K562 (cell line): ENCODE data around the gene AMDHD1. TPM values are rescaled to one million over a fixed set of nuclear protein-coding genes. Genes with fewer than 3 reads are reported as not detected.

Experiments used
- ATAC-seq: fragments of 200-7000 bp; cut with Tn5 transposase; 3 replicates; pipeline ENCODE4 v1.9.1; 2020; ENCODE audit warnings: moderate library complexity
- BruUV-seq: library from RNA; stranded (reverse); fragments of 400-500 nt; replicated peaks from 2 replicates; lab custom pipeline; 2021; lab: Mats Ljungman, UMichigan
- CTCF ChIA-PET: fragments of 300-600 bp; formaldehyde crosslinking; extraction: SDS; loops from one replicate; lab custom pipeline; 2021; ENCODE audit warnings: low intra/inter-chr PET ratio; lab: Yijun Ruan, JAX
- POLR2A ChIA-PET: fragments of 300-600, 350-650 bp; sonication (Branson Sonifier 250); formaldehyde crosslinking; extraction: SDS; loops from one replicate; lab custom pipeline; 2021; ENCODE audit warnings: antibody characterized with exemption, inconsistent platforms; lab: Yijun Ruan, JAX
- DNase-seq, 4 experiments: peaks; one replicate each; pipeline versions ENCODE4 v3.0.0 to v3.0.0-alpha.2; 2011 to 2018; ENCODE audit warnings: low spot score in 3 of 4, mixed read lengths in 3 of 4; ENCODE audit errors: extremely low read depth in 1 of 4
- FAIRE-seq: peaks from 2 replicates; lab custom pipeline; 2011; peaks lifted over from hg19 to GRCh38; lab: Jason Lieb, UNC
- H2AFZ ChIP-seq: 2 replicates; pipeline ENCODE4 v1.6.0; 2011; ENCODE audit warnings: low read depth, low read length, control low read depth, inconsistent platforms
- H3K27ac ChIP-seq: fragments of 200-600 bp; 3 replicates; pipeline ENCODE4 v1.8.0; 2011; ENCODE audit warnings: low read depth, mild to moderate bottlenecking, control low read depth, inconsistent platforms, low read length, moderate library complexity, mixed read lengths; ENCODE audit errors: extremely low read depth
- H3K27me3 ChIP-seq, 2 experiments: fragments of 300-600 bp in 1 of 2; 2 replicates in 1 of 2; 3 replicates in 1 of 2; pipeline versions ENCODE4 v1.6.0 to v1.8.0; 2011; ENCODE audit warnings: inconsistent platforms in 2 of 2, low read length in 2 of 2, mild to moderate bottlenecking in 1 of 2, mixed read lengths in 1 of 2, moderate library complexity in 1 of 2; ENCODE audit not compliant: control insufficient read depth in 2 of 2, insufficient read depth in 2 of 2
- H3K36me3 ChIP-seq: fragments of 300-600 bp; 3 replicates; pipeline ENCODE4 v1.8.0; 2011; ENCODE audit warnings: mild to moderate bottlenecking, low read length, inconsistent platforms; ENCODE audit not compliant: control insufficient read depth, insufficient read depth
- H3K4me1 ChIP-seq, 2 experiments: fragments of 200-600 bp in 1 of 2; replicated peaks in 1 of 2; 2 replicates in 1 of 2; 3 replicates in 1 of 2; pipeline versions ENCODE4 v1.5.1 to v1.8.0; 2011; ENCODE audit warnings: inconsistent platforms in 2 of 2, low read length in 2 of 2, mild to moderate bottlenecking in 1 of 2, mixed read lengths in 1 of 2, moderate library complexity in 1 of 2; ENCODE audit not compliant: control insufficient read depth in 2 of 2, insufficient read depth in 2 of 2
- H3K4me2 ChIP-seq: 2 replicates; pipeline ENCODE4 v1.6.1; 2011; ENCODE audit warnings: low read length, control low read depth, inconsistent platforms, mixed read lengths; ENCODE audit not compliant: insufficient read depth
- H3K4me3 ChIP-seq: fragments of 200-600 bp; sonication (generic), shearing (Covaris generic); 2 replicates; pipeline ENCODE4 v1.5.1; 2016; ENCODE audit warnings: control low read depth, inconsistent platforms
- H3K79me2 ChIP-seq: fragments of 200-600 bp; 3 replicates; pipeline ENCODE4 v1.8.0; 2011; ENCODE audit warnings: low read length, inconsistent platforms; ENCODE audit not compliant: control insufficient read depth, insufficient read depth
- H3K9ac ChIP-seq, 2 experiments: 2 replicates each; pipeline versions ENCODE4 v1.6.0 to v1.6.1; 2011; ENCODE audit warnings: low read depth in 2 of 2, low read length in 2 of 2, control low read depth in 1 of 2, inconsistent platforms in 1 of 2, mild to moderate bottlenecking in 1 of 2, mixed read lengths in 1 of 2; ENCODE audit not compliant: insufficient read depth in 1 of 2
- H3K9me1 ChIP-seq: one replicate; pipeline ENCODE4 v1.6.0; 2011; ENCODE audit warnings: inconsistent platforms, mild to moderate bottlenecking, low read length, moderate library complexity; ENCODE audit not compliant: control insufficient read depth, insufficient read depth
- H3K9me3 ChIP-seq: replicated peaks from 2 replicates; pipeline ENCODE4 v1.5.1; 2011; ENCODE audit warnings: low read depth, low read length, inconsistent platforms; ENCODE audit not compliant: control insufficient read depth, insufficient read depth
- H4K20me1 ChIP-seq: replicated peaks from 2 replicates; pipeline ENCODE4 v1.6.1; 2011; ENCODE audit warnings: low read length, inconsistent platforms, mixed read lengths; ENCODE audit not compliant: control insufficient read depth, insufficient read depth
- GABPA ChIP-seq: fragments of 200-800 bp; sonication (Bioruptor generic); conservative IDR thresholded peaks from 2 replicates; pipeline ENCODE4 v1.6.1; 2016; ENCODE audit warnings: low read depth, missing genetic modification characterization, missing compliant biosample characterization
- KAT8 ChIP-seq: fragments of 450-650 bp; IDR thresholded peaks from 2 replicates; pipeline ENCODE4 v1.6.1; 2016; ENCODE audit warnings: low read depth, mild to moderate bottlenecking
- TFE3 ChIP-seq: fragments of 450-650 bp; formaldehyde crosslinking; IDR thresholded peaks from 2 replicates; pipeline ENCODE4 v1.4.0; 2020; ENCODE audit warnings: mild to moderate bottlenecking, mixed read lengths
- VEZF1 ChIP-seq: fragments of 200-800 bp; sonication (Bioruptor generic); IDR thresholded peaks from 2 replicates; pipeline ENCODE4 v1.6.1; 2017; ENCODE audit warnings: missing genetic modification characterization, missing compliant biosample characterization
- ZC3H4 ChIP-seq: sonication (generic); formaldehyde crosslinking; IDR thresholded peaks from 2 replicates; pipeline ENCODE4 v1.9.0; 2021; ENCODE audit warnings: missing genetic modification reagents, borderline replicate concordance
- WGBS: fragments of 100-300 bp; shearing (Covaris generic); methylation state at CpG from one replicate; pipeline ENCODE4 v1.1.6; 2016; ENCODE audit warnings: low coverage, mixed read lengths; ENCODE audit not compliant: insufficient coverage; ENCODE audit errors: missing lambda C conversion rate; 5-methylcytosine and 5-hydroxymethylcytosine counted together
- in situ Hi-C: fragments of 300-500 bp; cut with MboI; formaldehyde crosslinking; loops from 4 replicates; pipeline ENCODE4 v1.15.0; 2018; ENCODE audit warnings: inconsistent platforms, mixed read lengths
- intact Hi-C: fragments of 100-400 bp; cut with micrococcal nuclease; formaldehyde crosslinking; loops from 2 replicates; pipeline ENCODE4 v1.14.2; 2022
- polyA plus RNA-seq, 8 experiments: library from polyadenylated mRNA; depleted of rRNA in 4 of 8; stranded (reverse) in 5 of 8; unstranded in 3 of 8; fragments of >200 nt; fragmentation: Nextera tagmentation in 2 of 8; fragmentation: Illumina TruSeq in 1 of 8; extraction: Ambion mirVana in 2 of 8; extraction: Trizol in 1 of 8; gene quantifications; 2 replicates each; pipeline versions ENCODE4 v1.2.1 to v1.2.3, GENCODE V29; 2011 to 2014; ENCODE audit warnings: inconsistent platforms in 1 of 8, missing spikeins in 1 of 8
- total RNA-seq, 7 experiments: library from RNA; depleted of rRNA in 6 of 7; stranded (reverse); fragments of >200 nt in 6 of 7; fragmentation: Illumina TruSeq in 2 of 7; extraction: Trizol in 2 of 7; gene quantifications; 2 replicates each; pipeline versions ENCODE4 v1.2.1 to v1.2.3, GENCODE V29; 2011 to 2021; ENCODE audit warnings: low replicate concordance in 1 of 7
- TF ChIP-seq, protein P1 (sequence below), 3 experiments: fragments of 200-800 bp in 1 of 3; fragments of 250-450 bp in 1 of 3; fragments of 450-650 bp in 1 of 3; sonication (Bioruptor Pico) in 1 of 3; sonication (Bioruptor generic) in 1 of 3; formaldehyde crosslinking in 1 of 3; IDR thresholded peaks; 2 replicates each; pipeline versions ENCODE4 v1.6.1 to v1.8.0; 2016 to 2022; ENCODE audit warnings: mild to moderate bottlenecking in 2 of 3, missing genetic modification characterization in 2 of 3, missing compliant biosample characterization in 1 of 3, moderate library complexity in 1 of 3
- TF ChIP-seq, protein P2 (sequence below): fragments of 450-650 bp; IDR thresholded peaks from 2 replicates; pipeline ENCODE4 v1.6.1; 2018; ENCODE audit not compliant: partially characterized antibody

The AMDHD1 gene
- total and polyA plus RNA-seq, 9 of the 15 experiments (the other 6 are each of a cell fraction or from before 2014, with no cell fraction given) = not detected

DNA sequence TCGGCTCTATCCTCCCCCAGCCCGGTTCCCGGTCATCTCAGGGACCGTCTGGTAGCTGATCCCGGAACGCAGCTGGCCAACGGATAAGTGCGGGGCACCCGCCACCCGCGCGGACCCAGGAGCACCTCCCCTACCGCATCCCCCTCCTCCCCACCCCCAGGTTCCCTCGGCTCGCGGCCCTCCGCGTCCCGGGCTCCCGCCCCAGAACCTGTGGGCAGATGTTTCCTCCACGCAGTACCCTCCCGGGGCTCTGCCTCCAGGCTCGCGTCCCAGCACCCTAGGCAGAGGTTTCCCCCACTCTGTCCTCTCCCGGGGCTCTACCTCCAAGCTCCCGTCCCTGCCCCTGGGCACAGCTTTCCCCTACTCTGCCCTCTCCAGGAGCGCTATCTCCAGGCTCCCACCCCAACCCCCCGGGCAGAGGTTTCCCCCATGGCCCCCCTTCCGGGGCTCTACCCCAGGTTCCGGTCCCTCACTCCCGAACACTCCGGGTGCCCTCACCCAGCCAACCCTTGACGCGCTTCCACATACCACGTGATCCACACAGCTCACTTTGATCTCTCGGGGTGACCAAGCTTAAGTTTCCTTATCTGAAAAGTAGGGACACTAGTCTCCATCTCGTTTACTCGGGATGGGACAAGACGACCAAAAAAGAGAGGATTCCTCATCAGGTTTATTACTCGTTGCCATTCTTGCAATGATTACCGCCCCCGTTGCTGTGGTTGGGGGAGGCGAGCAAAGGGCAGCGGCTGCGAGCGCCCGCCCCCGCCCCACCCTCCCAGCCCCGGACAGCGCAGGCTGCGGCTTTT lies 404 bp upstream of the AMDHD1 start, which contains the start of gene CCDC38:
Gene CCDC38 (minus strand): TSS at position 91 of the 806 bp plus-strand sequence. CDS start 6,105 bp downstream, outside the sequence.
- Histone ChIP-seq H3K27ac (no peak within 1 kb of the TSS), H3K79me2 (no peaks in the 10 kb centered on the region), H4K20me1 (no peaks in the 10 kb centered on the region), H3K36me3 (no peaks in the 10 kb centered on the region), H3K4me1 (peaks cover 0 to 10% of the 10 kb centered on the region in 2 experiments; a peak in 2 of 5 replicates), H3K9me3 (no peaks in the 10 kb centered on the region), H3K4me3 (no peak within 1 kb of the TSS), H3K9ac (no peak within 1 kb of the TSS), H2AFZ (no peak within 1 kb of the TSS), H3K27me3 (peaks cover 3 to 14% of the 10 kb centered on the region in 2 experiments; a peak in 3 of 5 replicates), H3K4me2 (no peak within 1 kb of the TSS), H3K9me1 (no peaks in the 10 kb centered on the region)
- CTCF ChIA-PET = no interaction called here
- ATAC-seq (no peak), DNase-seq (peak in 2 of 4 experiments; percentile 14 to 15), FAIRE-seq (no peak)
- WGBS = 13% methylated on average over 21 of the region's 51 CpGs
- BruUV-seq = no TSS peak
- in situ Hi-C loops = no loop called here
- POLR2A ChIA-PET = no interaction called here
- intact Hi-C loops = no loop called here
- TF ChIP-seq KAT8 = no peak
- TF ChIP-seq, protein P1, sequence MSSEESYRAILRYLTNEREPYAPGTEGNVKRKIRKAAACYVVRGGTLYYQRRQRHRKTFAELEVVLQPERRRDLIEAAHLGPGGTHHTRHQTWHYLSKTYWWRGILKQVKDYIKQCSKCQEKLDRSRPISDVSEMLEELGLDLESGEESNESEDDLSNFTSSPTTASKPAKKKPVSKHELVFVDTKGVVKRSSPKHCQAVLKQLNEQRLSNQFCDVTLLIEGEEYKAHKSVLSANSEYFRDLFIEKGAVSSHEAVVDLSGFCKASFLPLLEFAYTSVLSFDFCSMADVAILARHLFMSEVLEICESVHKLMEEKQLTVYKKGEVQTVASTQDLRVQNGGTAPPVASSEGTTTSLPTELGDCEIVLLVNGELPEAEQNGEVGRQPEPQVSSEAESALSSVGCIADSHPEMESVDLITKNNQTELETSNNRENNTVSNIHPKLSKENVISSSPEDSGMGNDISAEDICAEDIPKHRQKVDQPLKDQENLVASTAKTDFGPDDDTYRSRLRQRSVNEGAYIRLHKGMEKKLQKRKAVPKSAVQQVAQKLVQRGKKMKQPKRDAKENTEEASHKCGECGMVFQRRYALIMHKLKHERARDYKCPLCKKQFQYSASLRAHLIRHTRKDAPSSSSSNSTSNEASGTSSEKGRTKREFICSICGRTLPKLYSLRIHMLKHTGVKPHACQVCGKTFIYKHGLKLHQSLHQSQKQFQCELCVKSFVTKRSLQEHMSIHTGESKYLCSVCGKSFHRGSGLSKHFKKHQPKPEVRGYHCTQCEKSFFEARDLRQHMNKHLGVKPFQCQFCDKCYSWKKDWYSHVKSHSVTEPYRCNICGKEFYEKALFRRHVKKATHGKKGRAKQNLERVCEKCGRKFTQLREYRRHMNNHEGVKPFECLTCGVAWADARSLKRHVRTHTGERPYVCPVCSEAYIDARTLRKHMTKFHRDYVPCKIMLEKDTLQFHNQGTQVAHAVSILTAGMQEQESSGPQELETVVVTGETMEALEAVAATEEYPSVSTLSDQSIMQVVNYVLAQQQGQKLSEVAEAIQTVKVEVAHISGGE (CRISPR knock-in tag; IDR thresholded peaks at IDR 0.05) = peak in 1 of 3 experiments; percentile 65; a peak in 1 of 6 replicates
- TF ChIP-seq VEZF1 = peak; percentile 51
- TF ChIP-seq ZC3H4 (CRISPR knock-in tag) = no peak
- TF ChIP-seq, protein P2, sequence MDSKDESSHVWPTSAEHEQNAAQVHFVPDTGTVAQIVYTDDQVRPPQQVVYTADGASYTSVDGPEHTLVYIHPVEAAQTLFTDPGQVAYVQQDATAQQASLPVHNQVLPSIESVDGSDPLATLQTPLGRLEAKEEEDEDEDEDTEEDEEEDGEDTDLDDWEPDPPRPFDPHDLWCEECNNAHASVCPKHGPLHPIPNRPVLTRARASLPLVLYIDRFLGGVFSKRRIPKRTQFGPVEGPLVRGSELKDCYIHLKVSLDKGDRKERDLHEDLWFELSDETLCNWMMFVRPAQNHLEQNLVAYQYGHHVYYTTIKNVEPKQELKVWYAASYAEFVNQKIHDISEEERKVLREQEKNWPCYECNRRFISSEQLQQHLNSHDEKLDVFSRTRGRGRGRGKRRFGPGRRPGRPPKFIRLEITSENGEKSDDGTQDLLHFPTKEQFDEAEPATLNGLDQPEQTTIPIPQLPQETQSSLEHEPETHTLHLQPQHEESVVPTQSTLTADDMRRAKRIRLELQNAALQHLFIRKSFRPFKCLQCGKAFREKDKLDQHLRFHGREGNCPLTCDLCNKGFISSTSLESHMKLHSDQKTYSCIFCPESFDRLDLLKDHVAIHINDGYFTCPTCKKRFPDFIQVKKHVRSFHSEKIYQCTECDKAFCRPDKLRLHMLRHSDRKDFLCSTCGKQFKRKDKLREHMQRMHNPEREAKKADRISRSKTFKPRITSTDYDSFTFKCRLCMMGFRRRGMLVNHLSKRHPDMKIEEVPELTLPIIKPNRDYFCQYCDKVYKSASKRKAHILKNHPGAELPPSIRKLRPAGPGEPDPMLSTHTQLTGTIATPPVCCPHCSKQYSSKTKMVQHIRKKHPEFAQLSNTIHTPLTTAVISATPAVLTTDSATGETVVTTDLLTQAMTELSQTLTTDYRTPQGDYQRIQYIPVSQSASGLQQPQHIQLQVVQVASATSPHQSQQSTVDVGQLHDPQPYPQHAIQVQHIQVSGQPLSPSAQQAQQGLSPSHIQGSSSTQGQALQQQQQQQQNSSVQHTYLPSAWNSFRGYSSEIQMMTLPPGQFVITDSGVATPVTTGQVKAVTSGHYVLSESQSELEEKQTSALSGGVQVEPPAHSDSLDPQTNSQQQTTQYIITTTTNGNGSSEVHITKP = no peak
- peak; percentile 81 for TF ChIP-seq TFE3
- peak; percentile 75 for TF ChIP-seq GABPA (tag)
